Neural progenitor cell (in vitro differentiated cells): ENCODE measurements around the gene MRPL36. TPM values are rescaled to one million over a fixed set of nuclear protein-coding genes. Genes with fewer than 3 reads are reported as not detected.
A peak's percentile ranks its signal among the peaks of the same experiment; 100 is the strongest.

Experiments used
- DNase-seq: peaks from one replicate; pipeline ENCODE4 v3.0.0-alpha.2; 2016; ENCODE audit warnings: low spot score
- H2AFZ ChIP-seq: fragments of 200-600 bp; sonication (generic); replicated peaks from 2 replicates; pipeline ENCODE4 v1.6.1; 2016; ENCODE audit warnings: antibody characterized with exemption
- H3F3A ChIP-seq: fragments of 200-600 bp; sonication (generic); 2 replicates; pipeline ENCODE4 v1.6.1; 2016; ENCODE audit warnings: antibody characterized with exemption, low read depth
- H3K27ac ChIP-seq: fragments of 200-600 bp; sonication (generic); 2 replicates; pipeline ENCODE4 v1.5.1; 2016; ENCODE audit warnings: mild to moderate bottlenecking
- H3K27me3 ChIP-seq: fragments of 200-600 bp; sonication (generic); 2 replicates; pipeline ENCODE4 v1.6.1; 2016; ENCODE audit warnings: mild to moderate bottlenecking, moderate library complexity
- H3K36me3 ChIP-seq: fragments of 200-600 bp; sonication (generic); 2 replicates; pipeline ENCODE4 v1.5.1; 2016
- H3K4me1 ChIP-seq: fragments of 200-600 bp; sonication (generic); 2 replicates; pipeline ENCODE4 v1.6.1; 2016; ENCODE audit warnings: mixed run types
- H3K4me2 ChIP-seq: fragments of 200-600 bp; sonication (generic); 2 replicates; pipeline ENCODE4 v1.6.1; 2016
- H3K4me3 ChIP-seq: fragments of 200-600 bp; sonication (generic); 2 replicates; pipeline ENCODE4 v1.5.1; 2016
- H3K79me2 ChIP-seq: fragments of 200-600 bp; sonication (generic); 2 replicates; pipeline ENCODE4 v1.6.1; 2016; ENCODE audit warnings: low read depth
- H3K9ac ChIP-seq: fragments of 200-600 bp; sonication (generic); 2 replicates; pipeline ENCODE4 v1.6.1; 2016
- H3K9me3 ChIP-seq: fragments of 200-600 bp; sonication (generic); 2 replicates; pipeline ENCODE4 v1.5.1; 2016; ENCODE audit warnings: low read depth
- H4K20me1 ChIP-seq: fragments of 200-600 bp; sonication (generic); 2 replicates; pipeline ENCODE4 v1.6.1; 2016; ENCODE audit warnings: low read depth
- H3K27ac Mint-ChIP-seq: 3 replicates; pipeline ENCODE4 v1.8.0; 2021; ENCODE audit warnings: mixed read lengths
- H3K27me3 Mint-ChIP-seq: 2 replicates; pipeline ENCODE4 v1.8.0; 2022; ENCODE audit warnings: low read depth, mild to moderate bottlenecking, inconsistent platforms, moderate library complexity, mixed read lengths; ENCODE audit not compliant: insufficient read depth
- H3K36me3 Mint-ChIP-seq: 3 replicates; pipeline ENCODE4 v1.8.0; 2021; ENCODE audit warnings: mixed read lengths
- H3K4me1 Mint-ChIP-seq: 3 replicates; pipeline ENCODE4 v1.8.0; 2021; ENCODE audit warnings: mixed read lengths
- H3K4me3 Mint-ChIP-seq: 3 replicates; pipeline ENCODE4 v1.8.0; 2021; ENCODE audit warnings: mild to moderate bottlenecking, moderate library complexity, mixed read lengths
- H3K9me3 Mint-ChIP-seq: 3 replicates; pipeline ENCODE4 v1.8.0; 2020; ENCODE audit warnings: mixed read lengths
- EZH2 ChIP-seq: fragments of 200-600 bp; sonication (generic); IDR thresholded peaks from 2 replicates; pipeline ENCODE4 v1.6.1; 2017; ENCODE audit warnings: antibody characterized with exemption, mild to moderate bottlenecking, moderate library complexity
- EZH2phosphoT487 ChIP-seq: fragments of 200-600 bp; sonication (generic); IDR thresholded peaks from 2 replicates; pipeline ENCODE4 v1.6.1; 2017; ENCODE audit warnings: antibody characterized with exemption
- total RNA-seq: library from RNA; depleted of rRNA; stranded (reverse); fragments of >200 nt; gene quantifications from 2 replicates; pipeline ENCODE4 v1.2.3, GENCODE V29; 2015; ENCODE audit warnings: low replicate concordance
- TF ChIP-seq, protein P1 (sequence below): fragments of 200-600 bp; sonication (generic); IDR thresholded peaks from 2 replicates; pipeline ENCODE4 v1.5.1; 2017; ENCODE audit warnings: antibody characterized with exemption, mild to moderate bottlenecking

MRPL36 gene
- total RNA-seq, 1 donor from 2014 or later: 22.2 TPM

DNA sequence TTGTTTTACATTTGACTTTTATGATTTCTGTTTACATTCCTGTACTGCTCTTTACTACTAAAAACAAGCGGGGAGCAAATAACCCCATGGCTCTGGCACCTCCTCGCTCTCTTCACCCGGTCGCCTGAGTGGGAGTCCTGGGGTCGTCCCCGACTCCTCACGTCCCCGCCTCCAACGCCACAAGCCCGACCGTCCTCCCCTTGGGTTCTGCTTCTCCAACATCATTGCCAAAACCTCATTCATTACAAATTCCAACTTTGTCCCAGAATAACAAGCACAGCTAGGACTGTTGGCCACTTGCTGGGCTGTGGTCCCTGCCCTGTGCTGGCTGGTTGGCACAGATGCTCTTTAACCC, 35.1 kb downstream of the MRPL36 start:
- H3K27ac Mint-ChIP-seq: no peak overlapping the region
- DNase-seq: no peak
- Histone ChIP-seq H3K9me3 (no peaks in the 10 kb centered on the region), H3K9ac (no peak overlapping the region), H3K36me3 (no peaks in the 10 kb centered on the region), H3K4me2 (no peak overlapping the region), H3K27ac (no peak overlapping the region), H3K27me3 (no peaks in the 10 kb centered on the region), H3F3A (no peaks in the 10 kb centered on the region), H3K4me1 (no peaks in the 10 kb centered on the region), H3K4me3 (no peak overlapping the region), H4K20me1 (no peaks in the 10 kb centered on the region), H2AFZ (no peak overlapping the region), H3K79me2 (no peaks in the 10 kb centered on the region)
- no peaks in the 10 kb centered on the region for H3K9me3 Mint-ChIP-seq
- no peaks in the 10 kb centered on the region for H3K36me3 Mint-ChIP-seq
- TF ChIP-seq EZH2 (no peak), EZH2phosphoT487 (no peak)
- TF ChIP-seq, protein P1, sequence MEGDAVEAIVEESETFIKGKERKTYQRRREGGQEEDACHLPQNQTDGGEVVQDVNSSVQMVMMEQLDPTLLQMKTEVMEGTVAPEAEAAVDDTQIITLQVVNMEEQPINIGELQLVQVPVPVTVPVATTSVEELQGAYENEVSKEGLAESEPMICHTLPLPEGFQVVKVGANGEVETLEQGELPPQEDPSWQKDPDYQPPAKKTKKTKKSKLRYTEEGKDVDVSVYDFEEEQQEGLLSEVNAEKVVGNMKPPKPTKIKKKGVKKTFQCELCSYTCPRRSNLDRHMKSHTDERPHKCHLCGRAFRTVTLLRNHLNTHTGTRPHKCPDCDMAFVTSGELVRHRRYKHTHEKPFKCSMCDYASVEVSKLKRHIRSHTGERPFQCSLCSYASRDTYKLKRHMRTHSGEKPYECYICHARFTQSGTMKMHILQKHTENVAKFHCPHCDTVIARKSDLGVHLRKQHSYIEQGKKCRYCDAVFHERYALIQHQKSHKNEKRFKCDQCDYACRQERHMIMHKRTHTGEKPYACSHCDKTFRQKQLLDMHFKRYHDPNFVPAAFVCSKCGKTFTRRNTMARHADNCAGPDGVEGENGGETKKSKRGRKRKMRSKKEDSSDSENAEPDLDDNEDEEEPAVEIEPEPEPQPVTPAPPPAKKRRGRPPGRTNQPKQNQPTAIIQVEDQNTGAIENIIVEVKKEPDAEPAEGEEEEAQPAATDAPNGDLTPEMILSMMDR: no peak
- H3K27me3 Mint-ChIP-seq: peaks cover 3% of the 10 kb centered on the region
- H3K4me1 Mint-ChIP-seq: peaks cover 29% of the 10 kb centered on the region
- H3K4me3 Mint-ChIP-seq: no peak overlapping the region

DNA sequence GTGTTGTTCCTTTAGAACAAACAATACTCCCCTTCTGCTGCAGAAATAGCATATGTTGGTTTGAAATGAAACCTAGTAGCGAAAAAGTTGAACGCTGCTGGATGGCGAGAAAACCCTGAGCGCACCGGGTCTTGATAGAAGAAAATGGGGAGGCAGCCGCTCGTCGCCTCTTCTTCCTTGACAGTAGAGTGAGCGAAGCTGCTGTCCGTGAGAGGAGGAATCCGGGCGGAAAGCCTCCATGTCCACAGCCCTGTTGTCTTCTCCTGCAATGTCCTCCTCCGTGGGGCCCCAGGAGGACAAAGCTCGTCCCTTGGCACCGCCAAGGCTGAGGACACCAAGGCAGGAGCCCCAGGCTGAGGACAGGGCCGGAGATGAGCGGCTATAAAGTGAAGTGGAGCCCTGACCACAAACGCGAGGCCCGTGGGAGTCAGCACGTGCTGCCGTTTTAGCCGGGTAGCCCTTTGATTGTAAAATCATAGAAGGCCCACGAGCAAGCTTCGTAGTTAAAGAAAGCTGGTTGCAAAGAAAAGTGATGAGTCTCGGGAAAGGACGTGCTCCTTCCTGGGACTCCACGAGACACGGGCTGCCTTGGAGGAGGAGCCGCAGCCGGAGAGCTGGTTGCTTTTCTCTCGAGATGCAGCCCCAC, 35.6 kb downstream of the MRPL36 start:
- no peaks in the 10 kb centered on the region for H3K36me3 Mint-ChIP-seq
- H3K27me3 Mint-ChIP-seq: peaks cover 3% of the 10 kb centered on the region
- Histone ChIP-seq H4K20me1 (no peaks in the 10 kb centered on the region), H3K27ac (no peak overlapping the region), H3K79me2 (no peaks in the 10 kb centered on the region), H3K9me3 (no peaks in the 10 kb centered on the region), H2AFZ (no peak overlapping the region), H3K27me3 (no peaks in the 10 kb centered on the region), H3K4me2 (no peak overlapping the region), H3K4me3 (no peak overlapping the region), H3K36me3 (no peaks in the 10 kb centered on the region), H3K9ac (no peak overlapping the region), H3K4me1 (no peaks in the 10 kb centered on the region), H3F3A (no peaks in the 10 kb centered on the region)
- peaks cover 28% of the 10 kb centered on the region for H3K4me1 Mint-ChIP-seq
- H3K9me3 Mint-ChIP-seq: no peaks in the 10 kb centered on the region
- TF ChIP-seq, protein P1: no peak
- TF ChIP-seq EZH2 (no peak), EZH2phosphoT487 (no peak)
- no peak for DNase-seq
- H3K4me3 Mint-ChIP-seq: no peak overlapping the region
- H3K27ac Mint-ChIP-seq: no peak overlapping the region

DNA sequence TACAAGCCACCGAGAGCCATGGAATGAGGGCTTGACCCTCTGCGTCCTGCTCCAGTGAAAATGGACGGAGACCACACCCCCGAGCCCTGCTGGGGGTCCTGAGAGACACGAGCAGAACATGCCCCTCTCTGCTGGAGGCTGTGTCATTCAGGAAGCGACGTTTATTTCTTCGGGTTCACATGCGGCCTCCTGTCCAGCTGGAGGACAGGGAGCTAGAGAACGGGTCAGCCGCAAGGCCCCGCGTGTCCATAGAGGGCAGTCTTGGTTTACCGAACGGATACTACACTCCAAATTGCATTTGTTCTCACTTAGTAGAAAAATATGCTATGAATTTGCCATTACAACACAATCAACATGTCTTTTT, 36.1 kb downstream of the MRPL36 start:
- TF ChIP-seq, protein P1: peak; percentile 81
- TF ChIP-seq EZH2phosphoT487: no peak
- Mint-ChIP-seq H3K27me3 (peaks cover 3% of the 10 kb centered on the region), H3K36me3 (no peaks in the 10 kb centered on the region), H3K4me1 (peaks cover 27% of the 10 kb centered on the region), H3K4me3 (no peak overlapping the region), H3K9me3 (peaks cover 4% of the 10 kb centered on the region), H3K27ac (peak overlapping the region; percentile 42)
- Histone ChIP-seq H3K79me2 (no peaks in the 10 kb centered on the region), H3K4me3 (no peak overlapping the region), H4K20me1 (no peaks in the 10 kb centered on the region), H3K9ac (no peak overlapping the region), H3K27ac (no peak overlapping the region), H3F3A (no peaks in the 10 kb centered on the region), H3K4me2 (no peak overlapping the region), H3K27me3 (no peaks in the 10 kb centered on the region), H2AFZ (peak overlapping the region; percentile 33), H3K9me3 (no peaks in the 10 kb centered on the region), H3K36me3 (no peaks in the 10 kb centered on the region), H3K4me1 (no peaks in the 10 kb centered on the region)
- DNase-seq: peak; percentile 78
